ENCODE data around the gene PRDM15.

PRDM15 gene

DNA sequence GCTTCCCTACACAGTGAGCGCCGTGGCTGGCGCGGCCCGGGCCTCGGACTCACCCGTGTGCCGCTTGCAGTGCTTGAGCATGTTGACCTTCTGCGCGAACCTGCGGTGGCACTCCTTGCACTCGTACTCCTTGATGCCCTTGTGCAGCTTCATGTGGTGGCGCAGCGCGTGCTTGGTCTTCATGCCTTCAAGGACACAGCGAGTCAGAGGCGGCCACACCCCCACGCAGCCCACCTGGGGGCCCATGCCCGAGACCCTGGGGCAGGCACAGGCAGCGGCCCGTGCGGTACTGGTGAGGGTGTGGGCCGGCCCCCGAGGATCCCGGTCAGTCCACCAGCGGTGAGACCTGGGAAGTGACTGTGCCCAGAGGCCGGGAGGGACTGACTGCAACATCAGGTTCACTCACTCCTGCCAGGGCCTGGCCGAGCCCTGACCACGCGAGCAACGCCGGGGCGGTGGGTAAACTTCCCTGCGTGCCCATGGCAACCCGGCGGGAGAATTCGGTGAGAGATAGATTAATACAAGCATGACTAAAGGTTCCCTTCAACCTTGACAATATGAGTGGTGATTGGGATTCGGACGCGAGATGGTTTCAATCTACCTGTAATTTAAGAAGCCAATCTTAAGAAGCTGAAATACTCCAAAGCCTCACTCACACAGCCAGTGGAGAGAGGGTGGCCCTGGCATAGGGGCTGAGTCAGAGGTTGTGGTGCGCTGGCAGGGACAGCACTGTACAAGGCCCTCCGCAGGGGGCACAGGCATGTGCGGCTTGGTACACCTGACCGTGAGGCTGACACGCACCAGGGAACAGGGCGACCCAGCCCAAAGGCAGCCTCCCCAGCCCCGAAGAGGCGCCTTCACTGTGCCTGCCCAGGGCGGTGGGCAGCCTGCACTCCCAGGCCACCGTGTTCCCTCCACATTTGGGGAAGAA lies 63.2 kb downstream of the PRDM15 start:
- no peaks in the 10 kb centered on the region for H3K9me3 ChIP-seq (replicated peaks; ENCODE audit: insufficient read depth, low read length)
- H3K4me2 ChIP-seq (ENCODE audit: low read depth, low read length) = no peak overlapping the region
- no peak overlapping the region for H2AFZ ChIP-seq (ENCODE audit: low read length)
- H3K36me3 ChIP-seq (replicated peaks; ENCODE audit: insufficient read depth, low read length) = no peaks in the 10 kb centered on the region
- H3K27me3 ChIP-seq (replicated peaks; ENCODE audit: insufficient read depth, low read length) = no peaks in the 10 kb centered on the region
- no peak overlapping the region for H3K9ac ChIP-seq (ENCODE audit: low read length)
- H3K4me3 ChIP-seq (ENCODE audit: low read length) = no peak overlapping the region
- H3K9me2 ChIP-seq (replicated peaks; ENCODE audit: insufficient read depth, low read length) = no peaks in the 10 kb centered on the region
- no peaks in the 10 kb centered on the region for H4K20me1 ChIP-seq (ENCODE audit: insufficient read depth, low read length)
- no peaks in the 10 kb centered on the region for H3K79me2 ChIP-seq (ENCODE audit: low read length)
- TF ChIP-seq EZH2 (optimal IDR thresholded peaks at IDR 0.05; ENCODE audit: low read depth, low read length) (no peak), EZH2phosphoT487 (IDR thresholded peaks at IDR 0.05; ENCODE audit: low read length) (no peak)
- TF ChIP-seq, protein P1, sequence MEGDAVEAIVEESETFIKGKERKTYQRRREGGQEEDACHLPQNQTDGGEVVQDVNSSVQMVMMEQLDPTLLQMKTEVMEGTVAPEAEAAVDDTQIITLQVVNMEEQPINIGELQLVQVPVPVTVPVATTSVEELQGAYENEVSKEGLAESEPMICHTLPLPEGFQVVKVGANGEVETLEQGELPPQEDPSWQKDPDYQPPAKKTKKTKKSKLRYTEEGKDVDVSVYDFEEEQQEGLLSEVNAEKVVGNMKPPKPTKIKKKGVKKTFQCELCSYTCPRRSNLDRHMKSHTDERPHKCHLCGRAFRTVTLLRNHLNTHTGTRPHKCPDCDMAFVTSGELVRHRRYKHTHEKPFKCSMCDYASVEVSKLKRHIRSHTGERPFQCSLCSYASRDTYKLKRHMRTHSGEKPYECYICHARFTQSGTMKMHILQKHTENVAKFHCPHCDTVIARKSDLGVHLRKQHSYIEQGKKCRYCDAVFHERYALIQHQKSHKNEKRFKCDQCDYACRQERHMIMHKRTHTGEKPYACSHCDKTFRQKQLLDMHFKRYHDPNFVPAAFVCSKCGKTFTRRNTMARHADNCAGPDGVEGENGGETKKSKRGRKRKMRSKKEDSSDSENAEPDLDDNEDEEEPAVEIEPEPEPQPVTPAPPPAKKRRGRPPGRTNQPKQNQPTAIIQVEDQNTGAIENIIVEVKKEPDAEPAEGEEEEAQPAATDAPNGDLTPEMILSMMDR (IDR thresholded peaks at IDR 0.05; ENCODE audit: low read length) = no peak
- H3F3A ChIP-seq (ENCODE audit: insufficient read depth, low read length) = peaks cover 13% of the 10 kb centered on the region
- peaks cover 5% of the 10 kb centered on the region for H3K4me1 ChIP-seq (ENCODE audit: low read length)
- no peak overlapping the region for H3K27ac ChIP-seq (ENCODE audit: low read length)
- no peak for DNase-seq

DNA sequence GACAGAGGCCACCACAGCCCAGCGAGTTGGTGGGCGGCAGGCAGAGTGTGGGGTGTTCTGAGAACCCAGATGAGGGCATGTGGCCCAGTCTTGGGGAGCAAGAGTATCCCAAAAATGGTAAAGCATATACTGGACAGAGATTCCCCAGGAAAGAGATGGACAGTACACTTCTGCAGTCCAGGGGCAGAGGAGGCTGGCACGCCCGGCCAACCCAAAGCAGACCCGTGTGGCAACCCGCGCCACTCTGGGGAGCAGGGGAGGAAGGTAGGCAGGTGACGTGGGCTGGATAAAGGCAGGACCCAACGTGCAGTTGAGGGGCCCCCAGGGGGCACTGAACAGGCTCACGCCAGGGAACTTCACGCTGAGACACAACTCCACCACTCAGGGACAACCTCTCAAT lies 65.9 kb downstream of the PRDM15 start:
- H3K79me2 ChIP-seq (ENCODE audit: low read length) = no peaks in the 10 kb centered on the region

DNA sequence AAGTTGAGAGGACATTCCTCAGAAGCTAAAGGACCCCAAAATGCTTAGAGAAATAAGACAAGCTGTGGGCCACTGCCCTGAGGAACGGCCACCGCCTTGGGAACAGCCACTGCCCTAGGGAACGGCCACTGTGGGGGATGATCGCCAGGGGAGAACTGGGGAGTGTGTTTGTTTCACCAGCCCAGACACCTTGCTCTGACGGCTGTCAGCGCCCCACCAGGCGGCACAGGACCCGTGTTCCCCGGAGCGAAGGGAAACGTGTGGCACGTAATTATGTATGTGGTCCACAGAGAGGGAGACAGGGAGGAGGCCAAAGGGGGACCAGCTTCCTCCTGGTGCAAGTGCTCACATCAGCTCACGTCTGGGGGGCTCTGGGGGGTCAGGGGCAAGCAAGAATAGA lies 66.5 kb downstream of the PRDM15 start:
- no peak overlapping the region for H2AFZ ChIP-seq (ENCODE audit: low read length)
- no peaks in the 10 kb centered on the region for H4K20me1 ChIP-seq (ENCODE audit: insufficient read depth, low read length)
- TF ChIP-seq, protein P1 (IDR thresholded peaks at IDR 0.05; ENCODE audit: low read length) = no peak
- TF ChIP-seq EZH2phosphoT487 (IDR thresholded peaks at IDR 0.05; ENCODE audit: low read length) = no peak
- no peak for TF ChIP-seq EZH2 (optimal IDR thresholded peaks at IDR 0.05; ENCODE audit: low read depth, low read length)
- no peak overlapping the region for H3K4me3 ChIP-seq (ENCODE audit: low read length)
- no peak overlapping the region for H3K27ac ChIP-seq (ENCODE audit: low read length)
- no peak overlapping the region for H3K9ac ChIP-seq (ENCODE audit: low read length)
- H3K9me3 ChIP-seq (replicated peaks; ENCODE audit: insufficient read depth, low read length) = no peaks in the 10 kb centered on the region
- H3K36me3 ChIP-seq (replicated peaks; ENCODE audit: insufficient read depth, low read length) = no peaks in the 10 kb centered on the region
- H3K9me2 ChIP-seq (replicated peaks; ENCODE audit: insufficient read depth, low read length) = no peaks in the 10 kb centered on the region
- H3F3A ChIP-seq (ENCODE audit: insufficient read depth, low read length) = peaks cover 10% of the 10 kb centered on the region
- no peak overlapping the region for H3K4me2 ChIP-seq (ENCODE audit: low read depth, low read length)
- no peak for DNase-seq
- peaks cover 5% of the 10 kb centered on the region for H3K4me1 ChIP-seq (ENCODE audit: low read length)
- H3K79me2 ChIP-seq (ENCODE audit: low read length) = no peaks in the 10 kb centered on the region
- no peaks in the 10 kb centered on the region for H3K27me3 ChIP-seq (replicated peaks; ENCODE audit: insufficient read depth, low read length)

More for the DNA sequence above, 65.9 kb downstream of the PRDM15 start:
- Histone ChIP-seq H3K4me2 (ENCODE audit: low read depth, low read length) (no peak overlapping the region), H3K9me2 (replicated peaks; ENCODE audit: insufficient read depth, low read length) (no peaks in the 10 kb centered on the region), H4K20me1 (ENCODE audit: insufficient read depth, low read length) (no peaks in the 10 kb centered on the region), H3K36me3 (replicated peaks; ENCODE audit: insufficient read depth, low read length) (no peaks in the 10 kb centered on the region), H2AFZ (ENCODE audit: low read length) (no peak overlapping the region), H3K27me3 (replicated peaks; ENCODE audit: insufficient read depth, low read length) (no peaks in the 10 kb centered on the region), H3K4me3 (ENCODE audit: low read length) (no peak overlapping the region), H3K9ac (ENCODE audit: low read length) (no peak overlapping the region), H3F3A (ENCODE audit: insufficient read depth, low read length) (peaks cover 13% of the 10 kb centered on the region), H3K4me1 (ENCODE audit: low read length) (peaks cover 5% of the 10 kb centered on the region), H3K27ac (ENCODE audit: low read length) (no peak overlapping the region), H3K9me3 (replicated peaks; ENCODE audit: insufficient read depth, low read length) (no peaks in the 10 kb centered on the region)
- no peak for TF ChIP-seq EZH2phosphoT487 (IDR thresholded peaks at IDR 0.05; ENCODE audit: low read length)
- TF ChIP-seq, protein P1 (IDR thresholded peaks at IDR 0.05; ENCODE audit: low read length) = no peak
- TF ChIP-seq EZH2 (optimal IDR thresholded peaks at IDR 0.05; ENCODE audit: low read depth, low read length) = no peak
- DNase-seq = no peak
